GM21786 (cell line): ENCODE measurements around the gene ISG20.
A peak's percentile ranks its signal among the peaks of the same experiment; 100 is the strongest.
"Not testable (repeated sequence)": the region's sequence is repeated elsewhere in the genome, so short reads cannot be mapped to it uniquely, and the experiment has no call there.

Experiments
- ATAC-seq: cut with Tn5 transposase; IDR thresholded peaks from one replicate; pipeline ENCODE4 v1.9.1; 2021; ENCODE audit not compliant: unreplicated experiment

The ISG20 gene

GRCh38 chr15:88636050-88636449, 2.8 kb upstream of the ISG20 start:
- ATAC-seq = no peak

- no peak for ATAC-seq
Measured at GRCh38 chr15:88636654-88637053, 2.2 kb upstream of the ISG20 start.

- ATAC-seq = no peak
Measured at GRCh38 chr15:88637436-88637835, 1.4 kb upstream of the ISG20 start.

- no peak for ATAC-seq
Measured at GRCh38 chr15:88637841-88638625, 783 bp upstream of the ISG20 start.

- ATAC-seq = no peak
Measured at GRCh38 chr15:88641959-88642452, 3.2 kb downstream of the ISG20 start.

- ATAC-seq = not testable (repeated sequence)
Measured at GRCh38 chr15:88642514-88642913, 3.7 kb downstream of the ISG20 start.

GRCh38 chr15:88644741-88645140, 5.9 kb downstream of the ISG20 start:
- ATAC-seq = no peak

- no peak for ATAC-seq
Measured at GRCh38 chr15:88645171-88646087, 6.6 kb downstream of the ISG20 start.

GRCh38 chr15:88646088-88646405, 7.2 kb downstream of the ISG20 start:
- ATAC-seq = no peak

- no peak for ATAC-seq
Measured at GRCh38 chr15:88646951-88647350, 8.1 kb downstream of the ISG20 start.

GRCh38 chr15:88647351-88648105, 8.7 kb downstream of the ISG20 start:
- no peak for ATAC-seq

GRCh38 chr15:88648357-88649214, 9.8 kb downstream of the ISG20 start:
- ATAC-seq = no peak

GRCh38 chr15:88649286-88649733, 10.5 kb downstream of the ISG20 start:
- ATAC-seq = peak; percentile 57

GRCh38 chr15:88649753-88650551, 11.1 kb downstream of the ISG20 start:
- no peak for ATAC-seq

- no peak for ATAC-seq
Measured at GRCh38 chr15:88650556-88650955, 11.7 kb downstream of the ISG20 start.

- no peak for ATAC-seq
Measured at GRCh38 chr15:88651136-88651732, 12.4 kb downstream of the ISG20 start.

- no peak for ATAC-seq
Measured at GRCh38 chr15:88651971-88652370, 13.2 kb downstream of the ISG20 start.

- no peak for ATAC-seq
Measured at GRCh38 chr15:88652456-88653199, 13.8 kb downstream of the ISG20 start.
